ENCODE data around the gene TIMM17A.

Gene TIMM17A

DNA sequence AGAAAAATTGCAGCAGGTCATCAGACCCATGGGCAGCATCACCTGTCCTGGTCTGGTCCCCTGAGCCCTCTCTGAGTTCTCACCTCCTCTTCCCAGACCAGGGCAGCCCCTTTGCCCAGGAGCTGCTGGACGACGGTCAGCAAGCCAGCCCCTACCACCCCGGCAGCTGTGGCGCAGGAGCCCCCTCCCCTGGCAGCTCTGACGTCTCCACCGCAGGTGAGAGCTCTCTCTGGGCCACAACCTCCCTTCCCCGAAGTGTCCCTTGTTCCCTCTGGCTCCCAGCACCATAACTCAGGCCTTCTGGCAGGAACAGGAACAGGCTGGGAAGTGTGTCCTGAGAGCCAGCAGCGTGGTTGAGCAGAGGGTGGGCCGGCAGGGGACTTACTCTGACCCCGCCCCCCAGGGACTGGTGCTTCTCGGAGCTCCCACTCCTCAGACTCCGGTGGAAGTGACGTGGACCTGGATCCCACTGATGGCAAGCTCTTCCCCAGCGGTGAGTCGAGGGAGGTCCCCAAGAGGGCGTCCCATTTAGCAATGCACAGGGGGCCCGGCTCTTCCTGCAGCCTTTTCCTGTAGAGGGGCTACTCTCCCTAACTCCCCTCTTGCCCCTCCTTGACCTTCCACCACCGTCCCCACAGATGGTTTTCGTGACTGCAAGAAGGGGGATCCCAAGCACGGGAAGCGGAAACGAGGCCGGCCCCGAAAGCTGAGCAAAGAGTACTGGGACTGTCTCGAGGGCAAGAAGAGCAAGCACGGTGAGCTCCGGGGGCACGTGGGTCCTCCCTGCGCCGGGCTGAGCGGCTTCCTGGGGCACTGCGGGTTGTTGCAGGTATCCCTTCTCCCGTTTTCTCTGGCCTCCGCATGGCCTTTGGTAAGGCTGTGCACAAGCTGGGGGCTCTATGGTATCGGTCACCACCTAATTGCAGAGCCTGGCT, 57.5 kb downstream of the TIMM17A start:
- no peak for TF ChIP-seq YY1 (IDR thresholded peaks at IDR 0.05; ENCODE audit: low read depth)
- no peak for TF ChIP-seq EP300 (IDR thresholded peaks at IDR 0.05; ENCODE audit: borderline replicate concordance)
- TF ChIP-seq TAF1 (IDR thresholded peaks at IDR 0.05; ENCODE audit: low read depth), result no peak
- no peak for TF ChIP-seq RAD21 (IDR thresholded peaks at IDR 0.05; ENCODE audit: low read depth)
- TF ChIP-seq, protein P1, sequence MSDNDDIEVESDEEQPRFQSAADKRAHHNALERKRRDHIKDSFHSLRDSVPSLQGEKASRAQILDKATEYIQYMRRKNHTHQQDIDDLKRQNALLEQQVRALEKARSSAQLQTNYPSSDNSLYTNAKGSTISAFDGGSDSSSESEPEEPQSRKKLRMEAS (IDR thresholded peaks at IDR 0.05), result no peak

DNA sequence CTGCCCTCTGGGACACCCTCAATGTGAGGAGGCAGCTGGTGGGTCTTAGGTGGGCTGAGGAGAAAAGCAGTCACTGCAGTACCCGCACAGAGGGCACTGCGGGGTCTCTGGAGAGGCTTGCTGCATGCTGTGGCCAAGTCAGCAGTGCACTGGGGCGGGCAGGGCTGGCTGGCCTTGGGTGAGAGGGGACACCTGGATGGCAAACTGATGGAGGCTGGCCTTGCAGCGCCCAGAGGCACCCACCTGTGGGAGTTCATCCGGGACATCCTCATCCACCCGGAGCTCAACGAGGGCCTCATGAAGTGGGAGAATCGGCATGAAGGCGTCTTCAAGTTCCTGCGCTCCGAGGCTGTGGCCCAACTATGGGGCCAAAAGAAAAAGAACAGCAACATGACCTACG, 58.3 kb downstream of the TIMM17A start:
- no peak for TF ChIP-seq TEAD4 (IDR thresholded peaks at IDR 0.05)
- TF ChIP-seq, protein P2, sequence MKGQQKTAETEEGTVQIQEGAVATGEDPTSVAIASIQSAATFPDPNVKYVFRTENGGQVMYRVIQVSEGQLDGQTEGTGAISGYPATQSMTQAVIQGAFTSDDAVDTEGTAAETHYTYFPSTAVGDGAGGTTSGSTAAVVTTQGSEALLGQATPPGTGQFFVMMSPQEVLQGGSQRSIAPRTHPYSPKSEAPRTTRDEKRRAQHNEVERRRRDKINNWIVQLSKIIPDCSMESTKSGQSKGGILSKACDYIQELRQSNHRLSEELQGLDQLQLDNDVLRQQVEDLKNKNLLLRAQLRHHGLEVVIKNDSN (IDR thresholded peaks at IDR 0.05), result no peak

DNA sequence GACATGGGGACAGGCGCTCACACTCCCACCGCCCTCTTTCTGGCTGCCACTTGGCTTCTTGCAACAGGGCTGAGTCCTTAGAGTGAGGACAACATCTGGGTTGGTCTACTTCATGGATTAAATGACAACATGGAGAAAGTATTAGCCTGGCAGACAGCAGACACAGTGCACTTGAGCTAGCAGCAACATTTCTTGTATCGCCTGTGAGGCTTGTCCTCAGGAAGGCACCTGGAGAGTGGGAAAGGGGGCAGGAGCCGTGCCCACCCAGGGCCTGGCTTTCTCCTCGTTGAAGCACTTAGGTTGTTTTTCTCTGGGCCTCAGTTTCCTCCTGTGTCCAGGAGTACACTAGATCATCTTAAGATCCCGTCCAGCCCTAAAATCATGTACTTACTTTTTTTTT, 58.8 kb downstream of the TIMM17A start:
- TF ChIP-seq YY1 (IDR thresholded peaks at IDR 0.05; ENCODE audit: low read depth), result no peak
- no peak for TF ChIP-seq EP300 (IDR thresholded peaks at IDR 0.05; ENCODE audit: borderline replicate concordance)
- no peak for TF ChIP-seq NFIC (IDR thresholded peaks at IDR 0.05)
- TF ChIP-seq TCF12 (IDR thresholded peaks at IDR 0.05; ENCODE audit: low read depth), result no peak
- TF ChIP-seq, protein P1 (IDR thresholded peaks at IDR 0.05), result no peak
- TF ChIP-seq FOXM1 (IDR thresholded peaks at IDR 0.05; ENCODE audit: borderline replicate concordance, low read depth), result no peak
- no peak for TF ChIP-seq EGR1 (IDR thresholded peaks at IDR 0.05)
- no peak for TF ChIP-seq TAF1 (IDR thresholded peaks at IDR 0.05; ENCODE audit: low read depth)
- TF ChIP-seq CEBPB (IDR thresholded peaks at IDR 0.05), result no peak
- TF ChIP-seq, protein P2 (IDR thresholded peaks at IDR 0.05), result no peak
- TF ChIP-seq CREB1 (IDR thresholded peaks at IDR 0.05; ENCODE audit: low read depth), result no peak

DNA sequence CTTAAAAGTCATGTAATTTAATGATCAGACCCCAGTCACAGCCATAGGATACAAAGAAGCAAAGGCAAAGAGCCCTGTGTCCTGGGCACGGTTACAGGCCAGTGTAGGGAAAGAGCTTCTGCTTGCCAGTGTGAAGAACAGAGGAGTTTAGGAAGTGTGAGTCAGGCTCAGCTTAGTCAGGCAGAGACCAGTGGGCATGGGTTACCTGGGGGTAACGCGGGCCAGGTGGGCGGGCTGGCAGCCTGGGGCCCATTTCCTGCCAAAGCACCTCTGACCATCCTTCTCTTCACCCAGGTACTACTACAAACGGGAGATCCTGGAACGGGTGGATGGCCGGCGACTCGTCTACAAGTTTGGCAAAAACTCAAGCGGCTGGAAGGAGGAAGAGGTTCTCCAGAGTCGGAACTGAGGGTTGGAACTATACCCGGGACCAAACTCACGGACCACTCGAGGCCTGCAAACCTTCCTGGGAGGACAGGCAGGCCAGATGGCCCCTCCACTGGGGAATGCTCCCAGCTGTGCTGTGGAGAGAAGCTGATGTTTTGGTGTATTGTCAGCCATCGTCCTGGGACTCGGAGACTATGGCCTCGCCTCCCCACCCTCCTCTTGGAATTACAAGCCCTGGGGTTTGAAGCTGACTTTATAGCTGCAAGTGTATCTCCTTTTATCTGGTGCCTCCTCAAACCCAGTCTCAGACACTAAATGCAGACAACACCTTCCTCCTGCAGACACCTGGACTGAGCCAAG, 59.8 kb downstream of the TIMM17A start:
- no peak for TF ChIP-seq TCF12 (IDR thresholded peaks at IDR 0.05; ENCODE audit: low read depth)
- no peak for TF ChIP-seq ZBTB7A (IDR thresholded peaks at IDR 0.05; ENCODE audit: low read depth)
- TF ChIP-seq YY1 (IDR thresholded peaks at IDR 0.05; ENCODE audit: low read depth), result no peak
- no peak for TF ChIP-seq EP300 (IDR thresholded peaks at IDR 0.05; ENCODE audit: borderline replicate concordance)
- TF ChIP-seq TAF1 (IDR thresholded peaks at IDR 0.05; ENCODE audit: low read depth), result no peak
- no peak for TF ChIP-seq TEAD4 (IDR thresholded peaks at IDR 0.05)
- TF ChIP-seq CREB1 (IDR thresholded peaks at IDR 0.05; ENCODE audit: low read depth), result no peak
- TF ChIP-seq NFIC (IDR thresholded peaks at IDR 0.05), result no peak
- no peak for TF ChIP-seq CEBPB (IDR thresholded peaks at IDR 0.05)
- TF ChIP-seq, protein P3, sequence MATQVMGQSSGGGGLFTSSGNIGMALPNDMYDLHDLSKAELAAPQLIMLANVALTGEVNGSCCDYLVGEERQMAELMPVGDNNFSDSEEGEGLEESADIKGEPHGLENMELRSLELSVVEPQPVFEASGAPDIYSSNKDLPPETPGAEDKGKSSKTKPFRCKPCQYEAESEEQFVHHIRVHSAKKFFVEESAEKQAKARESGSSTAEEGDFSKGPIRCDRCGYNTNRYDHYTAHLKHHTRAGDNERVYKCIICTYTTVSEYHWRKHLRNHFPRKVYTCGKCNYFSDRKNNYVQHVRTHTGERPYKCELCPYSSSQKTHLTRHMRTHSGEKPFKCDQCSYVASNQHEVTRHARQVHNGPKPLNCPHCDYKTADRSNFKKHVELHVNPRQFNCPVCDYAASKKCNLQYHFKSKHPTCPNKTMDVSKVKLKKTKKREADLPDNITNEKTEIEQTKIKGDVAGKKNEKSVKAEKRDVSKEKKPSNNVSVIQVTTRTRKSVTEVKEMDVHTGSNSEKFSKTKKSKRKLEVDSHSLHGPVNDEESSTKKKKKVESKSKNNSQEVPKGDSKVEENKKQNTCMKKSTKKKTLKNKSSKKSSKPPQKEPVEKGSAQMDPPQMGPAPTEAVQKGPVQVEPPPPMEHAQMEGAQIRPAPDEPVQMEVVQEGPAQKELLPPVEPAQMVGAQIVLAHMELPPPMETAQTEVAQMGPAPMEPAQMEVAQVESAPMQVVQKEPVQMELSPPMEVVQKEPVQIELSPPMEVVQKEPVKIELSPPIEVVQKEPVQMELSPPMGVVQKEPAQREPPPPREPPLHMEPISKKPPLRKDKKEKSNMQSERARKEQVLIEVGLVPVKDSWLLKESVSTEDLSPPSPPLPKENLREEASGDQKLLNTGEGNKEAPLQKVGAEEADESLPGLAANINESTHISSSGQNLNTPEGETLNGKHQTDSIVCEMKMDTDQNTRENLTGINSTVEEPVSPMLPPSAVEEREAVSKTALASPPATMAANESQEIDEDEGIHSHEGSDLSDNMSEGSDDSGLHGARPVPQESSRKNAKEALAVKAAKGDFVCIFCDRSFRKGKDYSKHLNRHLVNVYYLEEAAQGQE (IDR thresholded peaks at IDR 0.05; ENCODE audit: low read depth), result no peak
- TF ChIP-seq EGR1 (IDR thresholded peaks at IDR 0.05), result no peak
- TF ChIP-seq, protein P2 (IDR thresholded peaks at IDR 0.05), result no peak
- no peak for TF ChIP-seq RAD21 (IDR thresholded peaks at IDR 0.05; ENCODE audit: low read depth)
- no peak for TF ChIP-seq FOXM1 (IDR thresholded peaks at IDR 0.05; ENCODE audit: borderline replicate concordance, low read depth)
- TF ChIP-seq, protein P1 (IDR thresholded peaks at IDR 0.05), result no peak

DNA sequence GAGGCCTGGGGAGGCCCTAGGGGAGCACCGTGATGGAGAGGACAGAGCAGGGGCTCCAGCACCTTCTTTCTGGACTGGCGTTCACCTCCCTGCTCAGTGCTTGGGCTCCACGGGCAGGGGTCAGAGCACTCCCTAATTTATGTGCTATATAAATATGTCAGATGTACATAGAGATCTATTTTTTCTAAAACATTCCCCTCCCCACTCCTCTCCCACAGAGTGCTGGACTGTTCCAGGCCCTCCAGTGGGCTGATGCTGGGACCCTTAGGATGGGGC, 60.3 kb downstream of the TIMM17A start:
- TF ChIP-seq EGR1 (IDR thresholded peaks at IDR 0.05), result no peak
- TF ChIP-seq FOXM1 (IDR thresholded peaks at IDR 0.05; ENCODE audit: borderline replicate concordance, low read depth), result no peak
- TF ChIP-seq RAD21 (IDR thresholded peaks at IDR 0.05; ENCODE audit: low read depth), result no peak
- TF ChIP-seq TAF1 (IDR thresholded peaks at IDR 0.05; ENCODE audit: low read depth), result no peak
- no peak for TF ChIP-seq CEBPB (IDR thresholded peaks at IDR 0.05)
- TF ChIP-seq CREB1 (IDR thresholded peaks at IDR 0.05; ENCODE audit: low read depth), result no peak
- TF ChIP-seq NFIC (IDR thresholded peaks at IDR 0.05), result no peak
- TF ChIP-seq ZBTB7A (IDR thresholded peaks at IDR 0.05; ENCODE audit: low read depth), result no peak
- TF ChIP-seq, protein P1 (IDR thresholded peaks at IDR 0.05), result no peak
- TF ChIP-seq, protein P3 (IDR thresholded peaks at IDR 0.05; ENCODE audit: low read depth), result no peak
- TF ChIP-seq TCF12 (IDR thresholded peaks at IDR 0.05; ENCODE audit: low read depth), result no peak
- TF ChIP-seq EP300 (IDR thresholded peaks at IDR 0.05; ENCODE audit: borderline replicate concordance), result no peak
- no peak for TF ChIP-seq YY1 (IDR thresholded peaks at IDR 0.05; ENCODE audit: low read depth)
- TF ChIP-seq, protein P2 (IDR thresholded peaks at IDR 0.05), result no peak
- TF ChIP-seq TEAD4 (IDR thresholded peaks at IDR 0.05), result no peak
